Sigmoid colon (tissue), 7 donors: ENCODE data around the gene NPHP4. TPM values are rescaled to one million over a fixed set of nuclear protein-coding genes. Genes with fewer than 3 reads are reported as not detected.

ENCODE experiments used
- DNase-seq: peaks from one replicate; pipeline ENCODE4 v3.0.0-alpha.2; 2019
- H3K27ac ChIP-seq, 4 donors: fragments of 200-600 bp; sonication (generic); one replicate each; pipeline ENCODE4 v1.5.1; 2016 to 2019; ENCODE audit warnings: mild to moderate bottlenecking in 1 of 4
- H3K27me3 ChIP-seq, 3 donors: fragments of 200-600 bp; sonication (generic); one replicate each; pipeline ENCODE4 v1.5.1; 2019; ENCODE audit warnings: mild to moderate bottlenecking in 1 of 3
- H3K36me3 ChIP-seq, 4 donors: fragments of 200-600 bp; sonication (generic); one replicate each; pipeline ENCODE4 v1.5.1; 2016 to 2019
- H3K4me1 ChIP-seq, 4 donors: fragments of 200-600 bp; sonication (generic); one replicate each; pipeline ENCODE4 v1.5.1; 2017 to 2019
- H3K4me3 ChIP-seq, 4 donors: fragments of 200-600 bp; sonication (generic); one replicate each; pipeline ENCODE4 v1.5.1; 2017 to 2019; ENCODE audit warnings: mild to moderate bottlenecking in 2 of 4, moderate library complexity in 1 of 4
- H3K9me3 ChIP-seq, 4 donors: fragments of 200-600 bp in 3 of 4; sonication (generic) in 3 of 4; one replicate each; pipeline versions ENCODE4 v1.5.1 to v1.6.1; 2013 to 2019
- EP300 ChIP-seq, 4 donors: sonication (generic); formaldehyde crosslinking; IDR thresholded peaks; one replicate each; pipeline ENCODE4 v1.6.1; 2017; ENCODE audit warnings: antibody characterized with exemption in 4 of 4
- POLR2A ChIP-seq, 2 donors: fragments of 450-650 bp; IDR thresholded peaks; one replicate each; pipeline ENCODE4 v1.6.1; 2016; ENCODE audit warnings: antibody characterized with exemption in 2 of 2, mild to moderate bottlenecking in 2 of 2, moderate library complexity in 2 of 2
- POLR2AphosphoS5 ChIP-seq, 4 donors: sonication (generic); formaldehyde crosslinking; IDR thresholded peaks; one replicate each; pipeline ENCODE4 v1.6.1; 2017; ENCODE audit warnings: antibody characterized with exemption in 4 of 4
- WGBS, 2 donors: extraction: QIAGEN DNeasy Blood & Tissue Kit; methylation state at CpG; one replicate each; pipeline ENCODE4 v1.1.7; 2013; 5-methylcytosine and 5-hydroxymethylcytosine counted together
- intact Hi-C: fragments of 100-400 bp; cut with DNase I; formaldehyde crosslinking; loops from one replicate; pipeline ENCODE4 v1.15.1; 2023
- polyA plus RNA-seq, 3 donors: library from polyadenylated mRNA; stranded (reverse); fragments of 200-250 nt; gene quantifications; one replicate each; pipeline ENCODE4 v1.2.3, GENCODE V29; 2013
- total RNA-seq, 4 donors: library from RNA; depleted of rRNA; stranded (reverse); fragments of >200 nt; gene quantifications; one replicate each; pipeline ENCODE4 v1.1.0, GENCODE V29; 2016
- TF ChIP-seq, protein P1 (sequence below), 4 experiments: fragments of 450-650 bp in 3 of 4; fragments of 200-600 bp in 1 of 4; IDR thresholded peaks; one replicate each; pipeline ENCODE4 v1.5.1; 2016 to 2019; ENCODE audit warnings: antibody characterized with exemption in 4 of 4, mild to moderate bottlenecking in 3 of 4, moderate library complexity in 2 of 4
- donor health status: healthy with polysubstance abuse.
- donor health status: Bipolar disorder and iron deficiency.
- donor health status: healthy.

Gene NPHP4
- total and polyA plus RNA-seq, 7 donors = 0.60 to 12.2 (median 5.7) TPM

DNA sequence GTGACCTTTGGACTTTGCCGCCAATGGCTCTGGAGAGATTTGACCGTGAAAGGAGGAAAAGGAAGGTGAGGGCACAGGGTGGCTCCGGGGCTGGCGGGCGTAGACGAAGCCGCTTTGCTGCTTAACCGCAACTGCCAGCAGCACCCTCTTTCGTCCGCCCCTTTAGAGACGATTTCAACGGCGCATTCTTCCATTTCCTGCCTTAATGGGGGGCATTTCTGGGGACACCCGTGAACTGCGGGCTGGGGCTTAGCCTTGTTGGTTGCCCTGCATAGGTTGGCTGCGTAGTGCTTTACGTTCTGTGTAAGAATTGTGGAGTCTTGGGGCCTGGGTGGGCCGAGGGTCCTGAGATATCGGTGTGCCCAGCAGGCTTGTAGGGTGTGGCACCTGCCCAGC is 6.7 kb upstream of the NPHP4 start:
- intact Hi-C loops = no loop called here
- 84 to 91% methylated on average over 19 of the region's 19 CpGs for WGBS, 2 donors
- no peaks in the 10 kb centered on the region for H3K36me3 ChIP-seq
- no peaks in the 10 kb centered on the region for H3K9me3 ChIP-seq
- no peak overlapping the region for H3K4me3 ChIP-seq
- H3K27ac ChIP-seq = no peak overlapping the region
- TF ChIP-seq, protein P1, sequence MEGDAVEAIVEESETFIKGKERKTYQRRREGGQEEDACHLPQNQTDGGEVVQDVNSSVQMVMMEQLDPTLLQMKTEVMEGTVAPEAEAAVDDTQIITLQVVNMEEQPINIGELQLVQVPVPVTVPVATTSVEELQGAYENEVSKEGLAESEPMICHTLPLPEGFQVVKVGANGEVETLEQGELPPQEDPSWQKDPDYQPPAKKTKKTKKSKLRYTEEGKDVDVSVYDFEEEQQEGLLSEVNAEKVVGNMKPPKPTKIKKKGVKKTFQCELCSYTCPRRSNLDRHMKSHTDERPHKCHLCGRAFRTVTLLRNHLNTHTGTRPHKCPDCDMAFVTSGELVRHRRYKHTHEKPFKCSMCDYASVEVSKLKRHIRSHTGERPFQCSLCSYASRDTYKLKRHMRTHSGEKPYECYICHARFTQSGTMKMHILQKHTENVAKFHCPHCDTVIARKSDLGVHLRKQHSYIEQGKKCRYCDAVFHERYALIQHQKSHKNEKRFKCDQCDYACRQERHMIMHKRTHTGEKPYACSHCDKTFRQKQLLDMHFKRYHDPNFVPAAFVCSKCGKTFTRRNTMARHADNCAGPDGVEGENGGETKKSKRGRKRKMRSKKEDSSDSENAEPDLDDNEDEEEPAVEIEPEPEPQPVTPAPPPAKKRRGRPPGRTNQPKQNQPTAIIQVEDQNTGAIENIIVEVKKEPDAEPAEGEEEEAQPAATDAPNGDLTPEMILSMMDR (IDR thresholded peaks at IDR 0.05) = no peak
- no peaks in the 10 kb centered on the region for H3K27me3 ChIP-seq
- peaks cover 0 to under 1% (median under 1%) of the 10 kb centered on the region in 4 donors for H3K4me1 ChIP-seq
- DNase-seq = peak; percentile 36

DNA sequence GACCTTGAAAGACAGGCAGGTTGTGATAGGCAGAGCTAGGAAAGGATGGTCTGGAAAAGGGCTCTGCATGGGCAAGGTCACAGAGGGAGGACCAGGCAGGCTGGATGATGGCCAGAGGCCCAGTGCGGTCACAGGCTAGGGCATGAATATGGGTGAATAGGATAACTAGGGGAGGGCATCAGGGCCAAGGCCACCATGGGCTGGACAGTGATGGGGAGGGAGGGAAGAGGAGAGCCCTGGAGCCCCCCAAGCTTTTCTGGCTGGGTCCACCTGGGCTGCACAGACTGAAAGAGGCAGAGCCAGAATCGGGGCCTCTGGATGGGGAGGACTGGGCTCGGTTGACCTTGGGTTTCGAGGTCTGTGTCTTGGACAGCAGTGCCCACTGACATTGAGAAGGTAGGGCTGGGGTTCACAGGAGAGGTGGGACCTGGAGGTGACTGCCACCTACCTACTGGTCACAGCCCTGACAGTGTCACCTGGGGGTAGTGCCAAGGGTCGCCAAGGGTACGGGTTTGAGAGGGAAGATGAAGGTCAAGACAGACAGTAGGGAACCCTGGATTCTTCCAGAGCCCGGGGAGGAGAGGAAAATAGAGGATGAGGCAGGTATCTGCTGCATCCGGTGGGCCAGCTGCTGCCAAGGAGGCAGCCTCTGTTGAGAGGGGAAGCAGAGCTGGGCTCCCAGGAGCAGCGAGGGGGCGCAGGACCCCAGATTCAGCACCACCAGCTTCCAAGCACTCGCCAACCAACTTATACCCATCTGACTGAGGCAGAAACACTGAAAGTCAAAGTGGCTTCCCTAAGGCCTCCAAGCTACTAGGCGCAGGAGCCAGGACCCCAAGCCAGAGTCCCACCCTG is 6.1 kb upstream of the NPHP4 start:
- Histone ChIP-seq H3K36me3 (no peaks in the 10 kb centered on the region), H3K9me3 (no peaks in the 10 kb centered on the region), H3K4me3 (no peak overlapping the region), H3K27me3 (no peaks in the 10 kb centered on the region), H3K27ac (no peak overlapping the region), H3K4me1 (peaks cover 0 to 7% (median 6%) of the 10 kb centered on the region in 4 donors)
- TF ChIP-seq EP300 (IDR thresholded peaks at IDR 0.05) = no peak
- TF ChIP-seq, protein P1 (IDR thresholded peaks at IDR 0.05) = no peak
- no peak for TF ChIP-seq POLR2AphosphoS5 (IDR thresholded peaks at IDR 0.05)
- no peak for TF ChIP-seq POLR2A (IDR thresholded peaks at IDR 0.05)
- 90 to 92% methylated on average over 12 of the region's 12 CpGs for WGBS, 2 donors
- intact Hi-C loops = no loop called here
- DNase-seq = peak; percentile 50

DNA sequence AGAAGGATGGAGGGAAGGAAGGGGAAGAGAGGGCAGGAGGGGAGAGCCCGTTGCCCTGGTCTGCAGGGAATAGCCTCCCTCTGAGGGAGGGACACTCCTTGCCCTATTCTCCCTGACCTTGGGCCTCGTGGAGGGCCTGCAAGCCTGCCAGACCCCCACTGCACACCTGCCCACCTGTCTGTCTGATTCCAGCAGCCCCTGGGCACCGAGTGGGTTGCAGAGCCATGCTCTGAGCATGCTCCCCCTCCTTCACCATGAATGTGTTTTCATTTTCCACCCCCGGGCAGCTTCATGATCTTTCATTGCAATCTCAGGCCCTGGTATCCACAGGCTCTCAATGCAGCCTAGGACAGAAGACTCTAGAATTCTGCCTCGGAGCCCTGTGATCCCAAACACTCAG is 5.1 kb upstream of the NPHP4 start:
- H3K9me3 ChIP-seq = no peaks in the 10 kb centered on the region
- 66 to 83% methylated on average over 5 of the region's 5 CpGs for WGBS, 2 donors
- H3K27me3 ChIP-seq = no peaks in the 10 kb centered on the region
- TF ChIP-seq, protein P1 (IDR thresholded peaks at IDR 0.05) = no peak
- no peak for TF ChIP-seq EP300 (IDR thresholded peaks at IDR 0.05)
- no peak for TF ChIP-seq POLR2AphosphoS5 (IDR thresholded peaks at IDR 0.05)
- TF ChIP-seq POLR2A (IDR thresholded peaks at IDR 0.05) = no peak
- H3K36me3 ChIP-seq = no peaks in the 10 kb centered on the region
- peak; percentile 26 for DNase-seq
- peaks cover 0 to 13% (median 11%) of the 10 kb centered on the region in 4 donors for H3K4me1 ChIP-seq
- H3K27ac ChIP-seq = no peak overlapping the region
- intact Hi-C loops = no loop called here
- H3K4me3 ChIP-seq = no peak overlapping the region

DNA sequence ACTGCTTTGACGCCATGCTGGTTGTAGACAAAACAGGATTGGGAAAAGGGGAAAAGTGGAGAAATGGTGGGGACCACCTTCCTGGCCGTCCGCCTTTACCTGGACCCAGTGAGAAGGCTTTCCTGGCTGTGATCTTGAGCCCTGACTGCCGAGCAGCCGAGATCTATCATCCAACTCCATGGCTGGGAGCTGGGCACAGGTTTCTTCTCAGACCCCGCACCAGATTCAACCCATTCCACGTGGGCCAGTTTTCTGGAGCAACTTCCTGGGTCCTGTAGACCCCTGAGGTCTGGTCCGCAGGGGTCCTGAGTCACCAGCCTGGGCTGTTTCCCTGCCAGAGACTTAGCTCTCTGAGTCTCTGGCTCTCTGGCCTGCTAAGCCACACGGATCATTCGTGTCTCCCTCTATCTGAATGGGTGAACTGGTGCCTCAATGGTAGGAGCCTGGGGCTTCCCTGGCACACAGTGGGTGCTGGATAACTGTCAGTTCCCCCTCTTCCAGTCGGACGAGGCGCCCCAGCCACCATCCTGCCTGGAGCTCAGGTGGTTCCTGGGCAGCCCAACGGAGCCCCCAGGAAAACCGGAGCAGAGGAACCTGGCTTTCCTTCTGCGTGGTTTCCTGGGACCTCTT is 4.5 kb upstream of the NPHP4 start:
- Histone ChIP-seq H3K27me3 (no peaks in the 10 kb centered on the region), H3K27ac (no peak overlapping the region), H3K9me3 (no peaks in the 10 kb centered on the region), H3K4me1 (peaks cover 0 to 13% (median 11%) of the 10 kb centered on the region in 4 donors), H3K36me3 (no peaks in the 10 kb centered on the region), H3K4me3 (no peak overlapping the region)
- intact Hi-C loops = no loop called here
- DNase-seq = no peak
- TF ChIP-seq POLR2A (IDR thresholded peaks at IDR 0.05) (no peak), EP300 (IDR thresholded peaks at IDR 0.05) (no peak)
- 90 to 92% methylated on average over 16 of the region's 16 CpGs for WGBS, 2 donors

DNA sequence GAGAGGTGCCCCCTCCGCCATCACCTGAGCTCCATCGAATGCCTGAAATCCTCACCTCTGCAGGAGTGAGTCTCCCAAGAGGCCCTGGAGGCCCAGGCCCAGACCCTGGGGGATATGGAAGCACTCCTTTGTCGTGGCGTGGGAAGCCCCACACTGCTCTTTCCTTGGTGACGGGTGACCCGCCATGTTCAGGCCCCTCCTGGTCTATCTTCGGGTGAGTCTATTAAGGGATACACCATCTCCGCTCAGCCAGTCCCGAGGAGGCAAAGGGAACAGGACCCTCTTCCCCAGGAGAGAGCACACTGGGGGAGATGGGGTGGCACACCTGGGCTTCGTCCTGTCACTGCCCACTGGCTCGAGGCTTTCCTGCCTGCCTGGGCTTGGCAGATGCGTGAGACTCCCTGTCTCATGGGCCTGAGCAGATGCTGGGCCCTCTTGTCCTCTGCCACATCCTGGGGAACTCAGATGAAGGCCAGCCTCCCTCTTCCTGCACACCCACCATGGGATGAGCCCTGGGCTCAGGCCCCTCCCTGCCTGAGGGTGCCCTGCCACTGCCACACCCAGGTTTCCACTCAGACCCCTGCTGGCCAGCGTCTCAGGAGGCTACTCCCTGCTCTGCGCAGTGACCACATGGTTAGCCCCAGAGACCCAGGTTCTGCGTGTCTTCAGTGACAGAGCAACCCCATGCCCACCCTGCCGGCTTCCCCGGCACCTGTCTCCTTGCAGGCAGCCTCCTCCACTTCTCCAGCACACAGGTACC is 3.8 kb upstream of the NPHP4 start:
- Histone ChIP-seq H3K36me3 (no peaks in the 10 kb centered on the region), H3K4me1 (peaks cover 0 to 17% (median 14%) of the 10 kb centered on the region in 4 donors), H3K27ac (no peak overlapping the region), H3K4me3 (no peak overlapping the region), H3K9me3 (no peaks in the 10 kb centered on the region), H3K27me3 (no peaks in the 10 kb centered on the region)
- WGBS, 2 donors = 93 to 96% methylated on average over 17 of the region's 17 CpGs
- intact Hi-C loops = no loop called here
- no peak for TF ChIP-seq EP300 (IDR thresholded peaks at IDR 0.05)
- no peak for TF ChIP-seq POLR2AphosphoS5 (IDR thresholded peaks at IDR 0.05)
- no peak for TF ChIP-seq POLR2A (IDR thresholded peaks at IDR 0.05)
- TF ChIP-seq, protein P1 (IDR thresholded peaks at IDR 0.05) = no peak
- DNase-seq = no peak
